ENCODE results near the gene MAMLD1. TPM values are rescaled to one million over a fixed set of nuclear protein-coding genes. Genes with fewer than 3 reads are reported as not detected.

Gene MAMLD1
- total and polyA plus RNA-seq, 2 of the 8 experiments (the other 6 are each of a cell fraction or from before 2014, with no cell fraction given): 0.09 to 0.26 TPM

DNA sequence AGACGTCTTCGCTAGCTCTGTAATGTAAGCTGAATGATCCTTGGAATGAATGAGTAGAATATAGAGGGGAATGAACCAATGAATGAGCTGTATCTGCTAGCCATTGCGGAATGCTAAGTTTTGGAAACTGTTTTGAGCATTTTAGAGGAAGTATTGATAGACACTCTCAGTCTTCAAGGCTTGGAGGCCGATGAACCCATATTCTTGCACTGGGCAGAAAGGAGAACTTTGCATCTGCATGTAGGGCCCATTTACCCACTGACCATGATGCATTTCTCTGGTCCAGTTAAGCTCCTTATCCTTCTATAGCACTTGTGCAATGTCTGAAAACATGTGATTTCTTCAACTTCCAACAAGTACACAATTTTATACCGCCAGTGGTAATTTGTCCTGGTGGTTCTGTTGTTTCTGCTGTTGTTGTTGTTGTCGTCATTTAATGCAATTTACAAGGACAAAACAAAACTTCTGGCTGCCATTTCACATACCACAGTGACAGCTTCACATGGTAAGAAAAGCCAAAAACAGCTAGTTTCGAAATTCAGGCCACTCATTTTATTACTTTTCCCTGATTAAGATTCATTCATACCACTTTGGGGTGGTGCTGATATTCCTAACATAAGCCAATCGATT lies 120.4 kb downstream of the MAMLD1 start:
- no peak overlapping the region for H3K23ac ChIP-seq (ENCODE audit: insufficient read length)
- DNase-seq (ENCODE audit: low read depth in 1 of 2, low spot score in 2 of 2): no peak
- H2AK5ac ChIP-seq (ENCODE audit: low read depth, low read length): no peak overlapping the region
- H2BK15ac ChIP-seq (ENCODE audit: low read length): no peak overlapping the region
- no peak overlapping the region for H3K56ac ChIP-seq (replicated peaks; ENCODE audit: insufficient read length, low read depth, low read length)
- no peaks in the 10 kb centered on the region for H3K23me2 ChIP-seq (ENCODE audit: low read depth, low read length)
- WGBS, 2 experiments (ENCODE audit: extremely low coverage in 1 of 2, insufficient coverage in 1 of 2, insufficient read length in 1 of 2, insufficient replicate concordance in 2 of 2, low coverage in 1 of 2, low lambda C conversion rate in 2 of 2, missing lambda C conversion rate in 1 of 2): 77% methylated on average over 7 of the region's 8 CpGs; no CpG with 5 or more reads in 1 of the 2 experiments
- no peaks in the 10 kb centered on the region for H3K79me2 ChIP-seq (ENCODE audit: control insufficient read depth in 1 of 2, insufficient read depth in 2 of 2, low read length in 2 of 2)
- H3K9me3 ChIP-seq (ENCODE audit: insufficient read depth in 2 of 2, low read depth in 1 of 2, low read length in 1 of 2): no peaks in the 10 kb centered on the region
- H2BK12ac ChIP-seq (ENCODE audit: low read depth, low read length): no peak overlapping the region
- H3K27ac ChIP-seq (ENCODE audit: low read depth, low read length): no peak overlapping the region
- no peak overlapping the region for H3K4me2 ChIP-seq (ENCODE audit: insufficient read depth in 1 of 2, low read depth in 2 of 2, low read length in 2 of 2)
- no peak overlapping the region for H3K18ac ChIP-seq (ENCODE audit: extremely low read depth, low read length)
- H3K14ac ChIP-seq (ENCODE audit: insufficient read length): no peak overlapping the region
- no peak overlapping the region for H3K4ac ChIP-seq (replicated peaks; ENCODE audit: insufficient read length, low read depth, low read length)
- no peaks in the 10 kb centered on the region for H3K4me1 ChIP-seq (replicated peaks in 1 of 4; ENCODE audit: control insufficient read depth in 3 of 4, insufficient read depth in 4 of 4, low read length in 3 of 4)
- no peak overlapping the region for H4K5ac ChIP-seq (ENCODE audit: insufficient read length, low read depth, low read length)
- H3K27me3 ChIP-seq (replicated peaks in 1 of 4; ENCODE audit: control insufficient read depth in 3 of 4, extremely low read depth in 1 of 4, insufficient read depth in 3 of 4, low read length in 3 of 4): no peaks in the 10 kb centered on the region
- H4K91ac ChIP-seq (replicated peaks; ENCODE audit: insufficient read length, low read length): no peak overlapping the region
- CTCF ChIA-PET (ENCODE audit: partially characterized antibody): interaction anchor here (0.7 to 1.2 kb wide), 4 partner anchors 13 to 200 kb away, joined by 3 read pairs; no protein-coding TSS in a partner anchor
- TF ChIP-seq RFX5 (IDR thresholded peaks at IDR 0.05; ENCODE audit: borderline replicate concordance, low read depth, low read length) (no peak), ZNF274 (IDR thresholded peaks at IDR 0.05; ENCODE audit: borderline replicate concordance, extremely low read depth, low read length) (no peak), TEAD4 (IDR thresholded peaks at IDR 0.05; ENCODE audit: low read depth, low read length) (no peak), EGR1 (IDR thresholded peaks at IDR 0.05; ENCODE audit: borderline replicate concordance, low read depth, low read length) (no peak), TBP (IDR thresholded peaks at IDR 0.05; ENCODE audit: low read depth, low read length) (no peak)
- TF ChIP-seq, protein P1, sequence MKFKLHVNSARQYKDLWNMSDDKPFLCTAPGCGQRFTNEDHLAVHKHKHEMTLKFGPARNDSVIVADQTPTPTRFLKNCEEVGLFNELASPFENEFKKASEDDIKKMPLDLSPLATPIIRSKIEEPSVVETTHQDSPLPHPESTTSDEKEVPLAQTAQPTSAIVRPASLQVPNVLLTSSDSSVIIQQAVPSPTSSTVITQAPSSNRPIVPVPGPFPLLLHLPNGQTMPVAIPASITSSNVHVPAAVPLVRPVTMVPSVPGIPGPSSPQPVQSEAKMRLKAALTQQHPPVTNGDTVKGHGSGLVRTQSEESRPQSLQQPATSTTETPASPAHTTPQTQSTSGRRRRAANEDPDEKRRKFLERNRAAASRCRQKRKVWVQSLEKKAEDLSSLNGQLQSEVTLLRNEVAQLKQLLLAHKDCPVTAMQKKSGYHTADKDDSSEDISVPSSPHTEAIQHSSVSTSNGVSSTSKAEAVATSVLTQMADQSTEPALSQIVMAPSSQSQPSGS (IDR thresholded peaks at IDR 0.05; ENCODE audit: low read length): no peak
- TF ChIP-seq, protein P2, sequence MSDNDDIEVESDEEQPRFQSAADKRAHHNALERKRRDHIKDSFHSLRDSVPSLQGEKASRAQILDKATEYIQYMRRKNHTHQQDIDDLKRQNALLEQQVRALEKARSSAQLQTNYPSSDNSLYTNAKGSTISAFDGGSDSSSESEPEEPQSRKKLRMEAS (IDR thresholded peaks at IDR 0.05): no peak
- H2BK120ac ChIP-seq (replicated peaks; ENCODE audit: low read depth, low read length): no peak overlapping the region
- H3K36me3 ChIP-seq (ENCODE audit: control insufficient read depth in 2 of 4, insufficient read depth in 4 of 4, low read length in 3 of 4): no peaks in the 10 kb centered on the region
- POLR2A ChIA-PET (ENCODE audit: partially characterized antibody): no interaction called here
- no peaks in the 10 kb centered on the region for H4K20me1 ChIP-seq (replicated peaks in 1 of 2; ENCODE audit: control insufficient read depth in 1 of 2, insufficient read depth in 2 of 2, low read length in 2 of 2)
- H3K9ac ChIP-seq (replicated peaks in 1 of 4; ENCODE audit: extremely low read depth in 1 of 4, low read depth in 3 of 4, low read length in 3 of 4): no peak overlapping the region
- no peak overlapping the region for H2BK5ac ChIP-seq (ENCODE audit: low read depth, low read length)
- H3K4me3 ChIP-seq (ENCODE audit: extremely low read depth in 1 of 4, insufficient read depth in 2 of 4, low read depth in 3 of 4, low read length in 4 of 4): no peak overlapping the region
- H2AFZ ChIP-seq (ENCODE audit: low read length): no peak overlapping the region
- no peak for FAIRE-seq
- no peaks in the 10 kb centered on the region for H3K79me1 ChIP-seq (ENCODE audit: low read depth, low read length)
- H2BK20ac ChIP-seq (ENCODE audit: low read length): no peak overlapping the region
- no peak overlapping the region for H4K8ac ChIP-seq (ENCODE audit: extremely low read depth, insufficient read depth, low read length)
